Measurements from ENCODE around the gene SLC16A5.

Gene SLC16A5

GRCh38 chr17:75152523-75152921 is 64.8 kb downstream of the SLC16A5 start:
- peaks cover 36% of the 10 kb centered on the region for H3K36me3 ChIP-seq (ENCODE audit: insufficient read depth, low read length)
- H3K9ac ChIP-seq (ENCODE audit: low read length), result peak overlapping the region; percentile 100
- H3F3A ChIP-seq (ENCODE audit: insufficient read depth, low read length), result no peaks in the 10 kb centered on the region
- H4K20me1 ChIP-seq (ENCODE audit: insufficient read depth, low read length), result no peaks in the 10 kb centered on the region
- no peak overlapping the region for H2AFZ ChIP-seq (ENCODE audit: low read length)
- H3K9me3 ChIP-seq (ENCODE audit: low read length), result no peaks in the 10 kb centered on the region
- H3K9me2 ChIP-seq (ENCODE audit: low read depth, low read length), result no peaks in the 10 kb centered on the region
- peaks cover 56% of the 10 kb centered on the region for H3K79me2 ChIP-seq (ENCODE audit: insufficient read depth, low read length)
- H3K27ac ChIP-seq (ENCODE audit: low read depth, low read length, poor library complexity, severe bottlenecking), result peak overlapping the region; percentile 42
- H3K4me2 ChIP-seq (ENCODE audit: low read length), result peak overlapping the region; percentile 100
- peaks cover 21% of the 10 kb centered on the region for H3K4me1 ChIP-seq (ENCODE audit: insufficient read depth, low read length, severe bottlenecking)
- no peaks in the 10 kb centered on the region for H3K27me3 ChIP-seq (ENCODE audit: insufficient read depth, low read length)
- H3K4me3 ChIP-seq (ENCODE audit: low read depth, low read length, poor library complexity, severe bottlenecking), result peak overlapping the region; percentile 100
- TF ChIP-seq EZH2 (IDR thresholded peaks at IDR 0.05; ENCODE audit: borderline replicate concordance, low read length), result no peak
- TF ChIP-seq, protein P1, sequence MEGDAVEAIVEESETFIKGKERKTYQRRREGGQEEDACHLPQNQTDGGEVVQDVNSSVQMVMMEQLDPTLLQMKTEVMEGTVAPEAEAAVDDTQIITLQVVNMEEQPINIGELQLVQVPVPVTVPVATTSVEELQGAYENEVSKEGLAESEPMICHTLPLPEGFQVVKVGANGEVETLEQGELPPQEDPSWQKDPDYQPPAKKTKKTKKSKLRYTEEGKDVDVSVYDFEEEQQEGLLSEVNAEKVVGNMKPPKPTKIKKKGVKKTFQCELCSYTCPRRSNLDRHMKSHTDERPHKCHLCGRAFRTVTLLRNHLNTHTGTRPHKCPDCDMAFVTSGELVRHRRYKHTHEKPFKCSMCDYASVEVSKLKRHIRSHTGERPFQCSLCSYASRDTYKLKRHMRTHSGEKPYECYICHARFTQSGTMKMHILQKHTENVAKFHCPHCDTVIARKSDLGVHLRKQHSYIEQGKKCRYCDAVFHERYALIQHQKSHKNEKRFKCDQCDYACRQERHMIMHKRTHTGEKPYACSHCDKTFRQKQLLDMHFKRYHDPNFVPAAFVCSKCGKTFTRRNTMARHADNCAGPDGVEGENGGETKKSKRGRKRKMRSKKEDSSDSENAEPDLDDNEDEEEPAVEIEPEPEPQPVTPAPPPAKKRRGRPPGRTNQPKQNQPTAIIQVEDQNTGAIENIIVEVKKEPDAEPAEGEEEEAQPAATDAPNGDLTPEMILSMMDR (IDR thresholded peaks at IDR 0.05; ENCODE audit: low read length), result no peak

- no peak for TF ChIP-seq EZH2 (IDR thresholded peaks at IDR 0.05; ENCODE audit: borderline replicate concordance, low read length)
- TF ChIP-seq, protein P1 (IDR thresholded peaks at IDR 0.05; ENCODE audit: low read length), result no peak
These were observed 65.4 kb downstream of the SLC16A5 start for GRCh38 chr17:75152922-75153779.

DNA sequence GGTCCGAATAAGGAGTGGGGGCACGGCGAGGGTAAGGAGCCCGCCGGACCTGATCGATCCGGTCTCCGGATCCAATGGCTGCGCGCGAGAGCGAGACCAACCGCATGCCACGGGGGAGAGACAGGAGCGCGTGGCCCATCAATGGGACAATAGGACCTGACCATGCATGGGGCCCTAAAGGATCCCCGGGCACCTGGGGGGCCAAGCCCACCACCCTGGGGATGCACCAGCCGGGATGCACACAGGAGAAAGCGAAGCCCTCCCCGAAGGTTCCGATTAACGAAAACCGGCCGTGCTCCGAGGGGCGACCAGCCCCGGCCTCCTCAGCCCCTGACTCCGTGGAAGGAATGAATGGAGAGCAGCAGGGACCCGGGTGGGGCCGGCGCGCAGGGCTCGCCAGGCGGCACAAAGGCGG is 66.0 kb downstream of the SLC16A5 start:
- no peaks in the 10 kb centered on the region for H3K9me3 ChIP-seq (ENCODE audit: low read length)
- H3K4me2 ChIP-seq (ENCODE audit: low read length), result peak overlapping the region; percentile 100
- TF ChIP-seq, protein P1 (IDR thresholded peaks at IDR 0.05; ENCODE audit: low read length), result no peak
- no peak for TF ChIP-seq EZH2 (IDR thresholded peaks at IDR 0.05; ENCODE audit: borderline replicate concordance, low read length)
- H3K9me2 ChIP-seq (ENCODE audit: low read depth, low read length), result no peaks in the 10 kb centered on the region
- no peaks in the 10 kb centered on the region for H4K20me1 ChIP-seq (ENCODE audit: insufficient read depth, low read length)
- H3K4me3 ChIP-seq (ENCODE audit: low read depth, low read length, poor library complexity, severe bottlenecking), result peak overlapping the region; percentile 100
- H3K79me2 ChIP-seq (ENCODE audit: insufficient read depth, low read length), result peaks cover 52% of the 10 kb centered on the region
- peaks cover 21% of the 10 kb centered on the region for H3K4me1 ChIP-seq (ENCODE audit: insufficient read depth, low read length, severe bottlenecking)
- H3F3A ChIP-seq (ENCODE audit: insufficient read depth, low read length), result no peaks in the 10 kb centered on the region
- H2AFZ ChIP-seq (ENCODE audit: low read length), result no peak overlapping the region
- peak overlapping the region; percentile 100 for H3K9ac ChIP-seq (ENCODE audit: low read length)
- H3K36me3 ChIP-seq (ENCODE audit: insufficient read depth, low read length), result peaks cover 23% of the 10 kb centered on the region; the same call in 1 of the 2 replicates
- H3K27me3 ChIP-seq (ENCODE audit: insufficient read depth, low read length), result no peaks in the 10 kb centered on the region
- H3K27ac ChIP-seq (ENCODE audit: low read depth, low read length, poor library complexity, severe bottlenecking), result peak overlapping the region; percentile 34

More at GRCh38 chr17:75152922-75153779, 65.4 kb downstream of the SLC16A5 start:
- H3K27ac ChIP-seq (ENCODE audit: low read depth, low read length, poor library complexity, severe bottlenecking), result peak overlapping the region; percentile 42
- no peaks in the 10 kb centered on the region for H3K27me3 ChIP-seq (ENCODE audit: insufficient read depth, low read length)
- H4K20me1 ChIP-seq (ENCODE audit: insufficient read depth, low read length), result no peaks in the 10 kb centered on the region
- H3K4me3 ChIP-seq (ENCODE audit: low read depth, low read length, poor library complexity, severe bottlenecking), result peak overlapping the region; percentile 100
- peaks cover 56% of the 10 kb centered on the region for H3K79me2 ChIP-seq (ENCODE audit: insufficient read depth, low read length)
- no peaks in the 10 kb centered on the region for H3F3A ChIP-seq (ENCODE audit: insufficient read depth, low read length)
- peak overlapping the region; percentile 100 for H3K4me2 ChIP-seq (ENCODE audit: low read length)
- peaks cover 29% of the 10 kb centered on the region for H3K36me3 ChIP-seq (ENCODE audit: insufficient read depth, low read length)
- H3K9me2 ChIP-seq (ENCODE audit: low read depth, low read length), result no peaks in the 10 kb centered on the region
- H3K9ac ChIP-seq (ENCODE audit: low read length), result peak overlapping the region; percentile 100
- no peaks in the 10 kb centered on the region for H3K9me3 ChIP-seq (ENCODE audit: low read length)
- peaks cover 21% of the 10 kb centered on the region for H3K4me1 ChIP-seq (ENCODE audit: insufficient read depth, low read length, severe bottlenecking)
- H2AFZ ChIP-seq (ENCODE audit: low read length), result no peak overlapping the region
